IPS DF 4.7 (cell line): ENCODE measurements around the gene OR2Z1.
"Not testable (repeated sequence)": the region's sequence is repeated elsewhere in the genome, so short reads cannot be mapped to it uniquely, and the experiment has no call there.

Experiments
- DNase-seq: peaks from one replicate; pipeline ENCODE4 v3.0.0-alpha.2; 2013; ENCODE audit warnings: low spot score; ENCODE audit errors: extremely low read depth

Gene OR2Z1

GRCh38 chr19:8702350-8702749, 19.1 kb upstream of the OR2Z1 start:
- DNase-seq, result no peak

GRCh38 chr19:8703223-8703622, 18.2 kb upstream of the OR2Z1 start:
- no peak for DNase-seq

- not testable (repeated sequence) for DNase-seq
Measured at GRCh38 chr19:8705304-8705703, 16.1 kb upstream of the OR2Z1 start.

GRCh38 chr19:8705742-8706141, 15.7 kb upstream of the OR2Z1 start:
- DNase-seq, result no peak

GRCh38 chr19:8710337-8710736, 11.1 kb upstream of the OR2Z1 start:
- not testable (repeated sequence) for DNase-seq

GRCh38 chr19:8722032-8722431, 598 bp downstream of the OR2Z1 start:
- no peak for DNase-seq

- DNase-seq, result no peak
Measured at GRCh38 chr19:8724276-8724675, 2.8 kb downstream of the OR2Z1 start.

GRCh38 chr19:8731428-8732169, 10.2 kb downstream of the OR2Z1 start:
- no peak for DNase-seq

GRCh38 chr19:8738377-8738776, 16.9 kb downstream of the OR2Z1 start:
- no peak for DNase-seq

GRCh38 chr19:8739291-8740065, 18.0 kb downstream of the OR2Z1 start:
- not testable (repeated sequence) for DNase-seq

GRCh38 chr19:8767257-8767656, 45.8 kb downstream of the OR2Z1 start:
- not testable (repeated sequence) for DNase-seq

- not testable (repeated sequence) for DNase-seq
Measured at GRCh38 chr19:8769265-8769664, 47.8 kb downstream of the OR2Z1 start.

GRCh38 chr19:8773587-8773986, 52.2 kb downstream of the OR2Z1 start:
- DNase-seq, result not testable (repeated sequence)
